Activated naive CD8-positive, alpha-beta T cell treated with anti-CD3 and anti-CD28 coated beads, Interleukin-2, amount 50 U/mL, for 24 hours (primary cell): ENCODE results near the gene ABR.
"Not testable (repeated sequence)": the region's sequence is repeated elsewhere in the genome, so short reads cannot be mapped to it uniquely, and the experiment has no call there.

Experiments used
- ATAC-seq: fragments of 150-1000 bp; cut with Tn5 transposase; one replicate; pipeline ENCODE4 v1.10.0; 2021
- DNase-seq: peaks from one replicate; pipeline ENCODE4 v3.0.0; 2021
- H3K27ac Mint-ChIP-seq: one replicate; pipeline ENCODE4 v1.8.0; 2021; ENCODE audit warnings: mild to moderate bottlenecking, mixed read lengths
- H3K27me3 Mint-ChIP-seq: one replicate; pipeline ENCODE4 v1.8.0; 2021; ENCODE audit warnings: mixed read lengths
- H3K36me3 Mint-ChIP-seq: one replicate; pipeline ENCODE4 v1.8.0; 2021; ENCODE audit warnings: low read depth, mixed read lengths
- H3K4me1 Mint-ChIP-seq: one replicate; pipeline ENCODE4 v1.8.0; 2021; ENCODE audit warnings: mixed read lengths
- H3K4me3 Mint-ChIP-seq: one replicate; pipeline ENCODE4 v1.8.0; 2021; ENCODE audit warnings: mild to moderate bottlenecking, moderate library complexity, mixed read lengths
- H3K9me3 Mint-ChIP-seq: one replicate; pipeline ENCODE4 v1.8.0; 2021; ENCODE audit warnings: mixed read lengths

The ABR gene

GRCh38 chr17:971861-972260 lies 207.9 kb downstream of the ABR start:
- peaks cover 60% of the 10 kb centered on the region for H3K27me3 Mint-ChIP-seq

GRCh38 chr17:970364-970763 lies 209.4 kb downstream of the ABR start:
- ATAC-seq: no peak
- H3K27me3 Mint-ChIP-seq: peaks cover 53% of the 10 kb centered on the region
- DNase-seq: no peak
- H3K4me3 Mint-ChIP-seq: peak overlapping the region; percentile 48
- H3K4me1 Mint-ChIP-seq: peaks cover 7% of the 10 kb centered on the region
- H3K36me3 Mint-ChIP-seq: no peaks in the 10 kb centered on the region
- no peaks in the 10 kb centered on the region for H3K9me3 Mint-ChIP-seq
- no peak overlapping the region for H3K27ac Mint-ChIP-seq

More at GRCh38 chr17:971861-972260, 207.9 kb downstream of the ABR start:
- not testable (repeated sequence) for DNase-seq, H3K9me3 Mint-ChIP-seq, H3K4me1 Mint-ChIP-seq, H3K27ac Mint-ChIP-seq, H3K4me3 Mint-ChIP-seq, H3K36me3 Mint-ChIP-seq, ATAC-seq

GRCh38 chr17:969811-970355 lies 209.9 kb downstream of the ABR start:
- H3K36me3 Mint-ChIP-seq: no peaks in the 10 kb centered on the region
- DNase-seq (no peak), ATAC-seq (no peak)
- no peaks in the 10 kb centered on the region for H3K9me3 Mint-ChIP-seq
- peak overlapping the region; percentile 4 for H3K27ac Mint-ChIP-seq
- H3K4me3 Mint-ChIP-seq: peak overlapping the region; percentile 48
- peaks cover 7% of the 10 kb centered on the region for H3K4me1 Mint-ChIP-seq
- peaks cover 53% of the 10 kb centered on the region for H3K27me3 Mint-ChIP-seq

GRCh38 chr17:968812-969730 lies 210.7 kb downstream of the ABR start:
- ATAC-seq: no peak
- peaks cover 52% of the 10 kb centered on the region for H3K27me3 Mint-ChIP-seq
- H3K4me3 Mint-ChIP-seq: peak overlapping the region; percentile 48
- no peak for DNase-seq
- no peaks in the 10 kb centered on the region for H3K9me3 Mint-ChIP-seq
- peaks cover 7% of the 10 kb centered on the region for H3K4me1 Mint-ChIP-seq
- H3K27ac Mint-ChIP-seq: no peak overlapping the region
- H3K36me3 Mint-ChIP-seq: no peaks in the 10 kb centered on the region

GRCh38 chr17:967122-967521 lies 212.7 kb downstream of the ABR start:
- no peak overlapping the region for H3K4me3 Mint-ChIP-seq
- DNase-seq: no peak

GRCh38 chr17:965311-965989 lies 214.3 kb downstream of the ABR start:
- H3K27ac Mint-ChIP-seq: no peak overlapping the region
- H3K4me3 Mint-ChIP-seq: no peak overlapping the region
- H3K36me3 Mint-ChIP-seq: no peaks in the 10 kb centered on the region
- H3K9me3 Mint-ChIP-seq: no peaks in the 10 kb centered on the region
- DNase-seq (no peak), ATAC-seq (no peak)
- peaks cover 7% of the 10 kb centered on the region for H3K4me1 Mint-ChIP-seq
- H3K27me3 Mint-ChIP-seq: peaks cover 48% of the 10 kb centered on the region

More at GRCh38 chr17:967122-967521, 212.7 kb downstream of the ABR start:
- H3K27ac Mint-ChIP-seq: no peak overlapping the region
- no peaks in the 10 kb centered on the region for H3K36me3 Mint-ChIP-seq
- no peak for ATAC-seq
- H3K27me3 Mint-ChIP-seq: peaks cover 56% of the 10 kb centered on the region
- H3K4me1 Mint-ChIP-seq: peaks cover 7% of the 10 kb centered on the region
- H3K9me3 Mint-ChIP-seq: no peaks in the 10 kb centered on the region

GRCh38 chr17:964876-965275 lies 214.9 kb downstream of the ABR start:
- Mint-ChIP-seq H3K27me3 (peaks cover 43% of the 10 kb centered on the region), H3K9me3 (no peaks in the 10 kb centered on the region), H3K4me3 (no peak overlapping the region), H3K4me1 (peaks cover 5% of the 10 kb centered on the region), H3K27ac (no peak overlapping the region), H3K36me3 (no peaks in the 10 kb centered on the region)
- ATAC-seq (no peak), DNase-seq (no peak)

GRCh38 chr17:962670-963069 lies 217.1 kb downstream of the ABR start:
- peaks cover 26% of the 10 kb centered on the region for H3K27me3 Mint-ChIP-seq
- ATAC-seq: no peak
- H3K9me3 Mint-ChIP-seq: no peaks in the 10 kb centered on the region
- H3K4me1 Mint-ChIP-seq: no peaks in the 10 kb centered on the region
- DNase-seq: no peak
- H3K27ac Mint-ChIP-seq: no peak overlapping the region
- no peaks in the 10 kb centered on the region for H3K36me3 Mint-ChIP-seq
- H3K4me3 Mint-ChIP-seq: no peak overlapping the region

- Mint-ChIP-seq H3K27ac (no peak overlapping the region), H3K27me3 (peaks cover 25% of the 10 kb centered on the region), H3K4me1 (no peaks in the 10 kb centered on the region), H3K9me3 (no peaks in the 10 kb centered on the region), H3K4me3 (no peak overlapping the region), H3K36me3 (no peaks in the 10 kb centered on the region)
- DNase-seq (no peak), ATAC-seq (no peak)
Measured at GRCh38 chr17:962166-962565, 217.6 kb downstream of the ABR start.

- DNase-seq (no peak), ATAC-seq (no peak)
- H3K36me3 Mint-ChIP-seq: no peaks in the 10 kb centered on the region
- H3K27me3 Mint-ChIP-seq: peaks cover 14% of the 10 kb centered on the region
- no peak overlapping the region for H3K27ac Mint-ChIP-seq
- no peaks in the 10 kb centered on the region for H3K9me3 Mint-ChIP-seq
- H3K4me1 Mint-ChIP-seq: no peaks in the 10 kb centered on the region
- H3K4me3 Mint-ChIP-seq: no peak overlapping the region
Measured at GRCh38 chr17:958712-959451, 220.9 kb downstream of the ABR start.

GRCh38 chr17:957856-958421 lies 221.8 kb downstream of the ABR start:
- ATAC-seq: no peak
- no peak overlapping the region for H3K4me3 Mint-ChIP-seq

GRCh38 chr17:956905-957304 lies 222.9 kb downstream of the ABR start:
- no peaks in the 10 kb centered on the region for H3K9me3 Mint-ChIP-seq
- H3K36me3 Mint-ChIP-seq: no peaks in the 10 kb centered on the region
- H3K4me1 Mint-ChIP-seq: peaks cover under 1% of the 10 kb centered on the region

More at GRCh38 chr17:957856-958421, 221.8 kb downstream of the ABR start:
- H3K4me1 Mint-ChIP-seq: no peaks in the 10 kb centered on the region
- no peak for DNase-seq
- no peaks in the 10 kb centered on the region for H3K36me3 Mint-ChIP-seq
- no peaks in the 10 kb centered on the region for H3K9me3 Mint-ChIP-seq
- no peak overlapping the region for H3K27ac Mint-ChIP-seq
- H3K27me3 Mint-ChIP-seq: peaks cover 11% of the 10 kb centered on the region

GRCh38 chr17:954431-955164 lies 225.2 kb downstream of the ABR start:
- Mint-ChIP-seq H3K9me3 (no peaks in the 10 kb centered on the region), H3K4me1 (peaks cover 5% of the 10 kb centered on the region), H3K36me3 (no peaks in the 10 kb centered on the region), H3K27me3 (peaks cover 21% of the 10 kb centered on the region), H3K4me3 (no peak overlapping the region), H3K27ac (no peak overlapping the region)
- ATAC-seq (no peak), DNase-seq (no peak)

More at GRCh38 chr17:956905-957304, 222.9 kb downstream of the ABR start:
- H3K4me3 Mint-ChIP-seq: no peak overlapping the region
- H3K27ac Mint-ChIP-seq: no peak overlapping the region
- peaks cover 8% of the 10 kb centered on the region for H3K27me3 Mint-ChIP-seq
- ATAC-seq (no peak), DNase-seq (no peak)
